ENCODE results near the gene SYT7.

- TF ChIP-seq CREB1 (IDR thresholded peaks at IDR 0.05): no peak
- no peak for TF ChIP-seq CEBPB (IDR thresholded peaks at IDR 0.05; ENCODE audit: low read depth, low read length)
- no peak for TF ChIP-seq CTCF (IDR thresholded peaks at IDR 0.05; ENCODE audit: control extremely low read depth in 1 of 3, insufficient read depth in 1 of 3, low read depth in 1 of 3, low read length in 3 of 3)
- TF ChIP-seq JUN (IDR thresholded peaks at IDR 0.05; ENCODE audit: low read depth, low read length): no peak
- TF ChIP-seq SIX5 (IDR thresholded peaks at IDR 0.05; ENCODE audit: low read depth, low read length): no peak
- no peak for TF ChIP-seq POLR2A (IDR thresholded peaks at IDR 0.05; ENCODE audit: control extremely low read depth in 1 of 2, low read depth in 2 of 2, low read length in 2 of 2)
- no peak for TF ChIP-seq ATF3 (IDR thresholded peaks at IDR 0.05; ENCODE audit: insufficient read depth, low read depth, low read length)
- TF ChIP-seq EGR1 (IDR thresholded peaks at IDR 0.05; ENCODE audit: borderline replicate concordance, low read depth, low read length): no peak
Measured at GRCh38 chr11:61497473-61497872, 83.4 kb downstream of the SYT7 start.

All from H1 (cell line).